Vagina (tissue), 2 donors: ENCODE data around the gene KIF22.

ENCODE experiments used
- POLR2A ChIP-seq, 2 donors: fragments of 450-650 bp; IDR thresholded peaks; one replicate each; pipeline ENCODE4 v1.6.1; 2017; ENCODE audit warnings: antibody characterized with exemption in 2 of 2, mild to moderate bottlenecking in 2 of 2, moderate library complexity in 2 of 2
- POLR2AphosphoS5 ChIP-seq, 2 donors: sonication (generic); formaldehyde crosslinking; IDR thresholded peaks; one replicate each; pipeline ENCODE4 v1.9.0; 2017; ENCODE audit warnings: antibody characterized with exemption in 2 of 2, mild to moderate bottlenecking in 2 of 2, low read depth in 1 of 2; ENCODE audit not compliant: insufficient read depth in 1 of 2
- TF ChIP-seq, protein P1 (sequence below), 3 experiments: fragments of 450-650 bp in 2 of 3; fragments of 200-600 bp in 1 of 3; sonication (generic) in 1 of 3; IDR thresholded peaks; one replicate each; pipeline ENCODE4 v1.5.1; 2017 to 2019; ENCODE audit warnings: antibody characterized with exemption in 3 of 3, mild to moderate bottlenecking in 2 of 3, moderate library complexity in 2 of 3

GRCh38 chr16:29808219-29808900 lies 17.8 kb downstream of the KIF22 start:
- TF ChIP-seq POLR2AphosphoS5 (IDR thresholded peaks at IDR 0.05; ENCODE audit: insufficient read depth in 1 of 2, low read depth in 1 of 2) (no peak), POLR2A (IDR thresholded peaks at IDR 0.05) (no peak)
- TF ChIP-seq, protein P1, sequence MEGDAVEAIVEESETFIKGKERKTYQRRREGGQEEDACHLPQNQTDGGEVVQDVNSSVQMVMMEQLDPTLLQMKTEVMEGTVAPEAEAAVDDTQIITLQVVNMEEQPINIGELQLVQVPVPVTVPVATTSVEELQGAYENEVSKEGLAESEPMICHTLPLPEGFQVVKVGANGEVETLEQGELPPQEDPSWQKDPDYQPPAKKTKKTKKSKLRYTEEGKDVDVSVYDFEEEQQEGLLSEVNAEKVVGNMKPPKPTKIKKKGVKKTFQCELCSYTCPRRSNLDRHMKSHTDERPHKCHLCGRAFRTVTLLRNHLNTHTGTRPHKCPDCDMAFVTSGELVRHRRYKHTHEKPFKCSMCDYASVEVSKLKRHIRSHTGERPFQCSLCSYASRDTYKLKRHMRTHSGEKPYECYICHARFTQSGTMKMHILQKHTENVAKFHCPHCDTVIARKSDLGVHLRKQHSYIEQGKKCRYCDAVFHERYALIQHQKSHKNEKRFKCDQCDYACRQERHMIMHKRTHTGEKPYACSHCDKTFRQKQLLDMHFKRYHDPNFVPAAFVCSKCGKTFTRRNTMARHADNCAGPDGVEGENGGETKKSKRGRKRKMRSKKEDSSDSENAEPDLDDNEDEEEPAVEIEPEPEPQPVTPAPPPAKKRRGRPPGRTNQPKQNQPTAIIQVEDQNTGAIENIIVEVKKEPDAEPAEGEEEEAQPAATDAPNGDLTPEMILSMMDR (IDR thresholded peaks at IDR 0.05), result no peak
